ENCODE data around the gene PIK3IP1.
"Not testable (repeated sequence)": the region's sequence is repeated elsewhere in the genome, so short reads cannot be mapped to it uniquely, and the experiment has no call there.

The PIK3IP1 gene, protein sequence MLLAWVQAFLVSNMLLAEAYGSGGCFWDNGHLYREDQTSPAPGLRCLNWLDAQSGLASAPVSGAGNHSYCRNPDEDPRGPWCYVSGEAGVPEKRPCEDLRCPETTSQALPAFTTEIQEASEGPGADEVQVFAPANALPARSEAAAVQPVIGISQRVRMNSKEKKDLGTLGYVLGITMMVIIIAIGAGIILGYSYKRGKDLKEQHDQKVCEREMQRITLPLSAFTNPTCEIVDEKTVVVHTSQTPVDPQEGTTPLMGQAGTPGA

DNA sequence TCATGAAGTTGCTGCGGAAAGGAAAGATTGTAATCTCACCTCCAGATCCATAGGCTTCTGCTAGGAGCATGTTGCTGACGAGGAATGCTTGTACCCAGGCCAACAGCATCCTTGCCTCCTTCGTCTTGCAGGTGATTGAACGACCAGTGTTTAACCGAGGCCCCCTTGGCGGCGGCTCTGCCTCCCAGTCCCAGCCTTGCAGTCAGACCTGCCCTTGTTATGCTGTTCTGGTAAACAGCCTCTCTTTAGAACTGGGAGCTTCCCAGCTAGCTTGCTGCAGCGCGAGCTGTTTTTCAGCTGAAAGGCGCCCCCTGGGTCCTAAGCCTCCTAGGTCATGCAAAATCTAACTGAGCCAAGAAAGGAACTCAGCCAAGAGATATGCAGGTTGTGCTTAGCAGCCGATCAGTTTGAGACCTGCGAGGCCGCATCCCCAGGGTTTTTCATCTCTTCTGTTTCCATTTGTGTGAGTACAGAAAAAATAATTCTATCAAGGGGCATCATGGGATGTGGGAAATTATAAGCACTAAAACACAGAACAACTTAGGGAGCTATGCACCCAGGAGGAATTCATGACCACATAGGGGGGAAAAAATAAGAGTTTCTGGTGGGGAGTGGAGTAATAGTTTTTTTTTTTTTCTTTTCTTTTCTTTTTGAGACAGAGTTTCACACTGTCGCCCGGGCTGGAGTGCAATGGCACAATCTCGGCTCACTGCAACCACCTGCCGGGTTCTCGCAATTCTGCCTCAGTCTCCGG is at the start of gene PIK3IP1:
Gene PIK3IP1, minus strand, starts transcription at position 253 of the 754 bp plus-strand sequence. Its CDS starts 144 bp downstream, at position 109.
- no peak for DNase-seq

DNA sequence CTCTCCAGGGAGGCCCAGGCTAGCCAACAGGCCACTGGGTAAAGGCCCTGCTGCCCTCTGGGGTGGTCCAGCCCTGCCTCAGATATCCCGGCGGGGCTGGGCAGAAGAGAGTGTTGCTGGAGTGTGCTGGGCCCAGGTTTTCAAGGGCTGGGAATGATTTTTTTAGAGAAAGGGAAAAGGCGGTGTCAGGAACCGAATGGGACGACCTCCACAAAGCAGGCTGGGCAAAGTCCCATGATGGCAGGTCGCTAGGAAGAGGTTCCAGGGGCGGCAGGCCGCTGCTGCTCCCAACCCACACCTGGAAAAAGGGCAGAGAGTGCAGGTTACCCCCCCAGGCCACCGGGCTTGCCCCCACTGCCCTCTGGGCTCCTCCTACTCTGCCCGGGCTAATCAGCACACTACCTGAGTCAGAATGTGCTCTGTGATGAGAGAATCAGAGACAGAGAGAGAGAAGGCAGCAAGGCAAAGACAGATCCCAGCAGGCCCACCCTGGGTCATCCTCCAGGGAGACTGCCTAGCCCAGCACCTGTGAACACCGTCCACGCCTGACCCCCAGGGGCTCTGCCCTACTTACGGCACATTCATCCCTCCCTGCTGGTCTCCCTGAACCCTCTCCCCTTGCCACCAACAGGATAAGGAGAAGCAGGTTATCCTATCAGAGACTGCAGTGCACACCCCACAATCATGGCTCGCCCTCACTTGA is 49.2 kb upstream of the PIK3IP1 start:
- DNase-seq = no peak

DNA sequence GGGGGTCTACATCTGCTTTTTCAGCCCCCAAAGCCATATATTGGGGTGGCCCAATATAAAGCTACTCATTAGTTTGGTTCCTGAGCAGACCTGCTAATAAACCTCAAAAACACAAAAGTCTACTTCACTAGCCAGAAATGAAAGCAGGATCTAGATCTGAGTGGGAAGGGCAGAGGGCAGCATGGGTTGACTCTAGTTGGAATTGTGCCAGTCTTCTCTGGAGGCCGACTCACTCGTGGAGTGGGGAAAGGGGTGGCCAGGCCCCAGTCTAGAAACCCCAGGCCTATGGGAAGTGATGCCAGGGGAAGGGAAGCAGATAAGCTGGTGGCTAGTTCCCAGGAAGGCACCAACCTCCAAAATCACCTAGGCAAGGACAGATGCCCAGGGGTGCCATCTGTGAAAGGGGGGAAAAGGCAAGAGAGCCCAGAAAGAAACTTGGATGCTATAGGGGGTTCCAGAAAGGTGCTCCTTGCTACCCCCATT is 48.5 kb upstream of the PIK3IP1 start:
- DNase-seq = no peak

DNA sequence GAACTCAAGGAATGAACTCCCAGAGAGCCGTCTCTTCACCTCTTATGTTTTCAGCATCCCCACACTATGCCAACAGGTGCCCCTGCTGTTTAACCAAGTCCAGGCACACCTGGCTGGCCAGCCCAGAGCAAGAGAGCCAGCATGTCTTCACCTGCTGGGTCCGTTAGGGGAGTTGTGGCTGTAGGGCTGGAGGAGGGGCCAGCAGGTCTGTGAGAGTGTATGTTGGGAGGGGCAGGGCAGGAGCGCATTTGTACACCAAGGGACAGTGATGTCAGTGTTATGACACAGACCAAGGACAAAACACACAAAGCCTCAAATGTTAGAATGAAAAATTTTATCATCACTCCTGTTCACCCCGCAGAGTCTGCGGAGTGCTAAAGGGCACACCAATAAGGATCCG is 48.1 kb upstream of the PIK3IP1 start:
- DNase-seq = no peak

DNA sequence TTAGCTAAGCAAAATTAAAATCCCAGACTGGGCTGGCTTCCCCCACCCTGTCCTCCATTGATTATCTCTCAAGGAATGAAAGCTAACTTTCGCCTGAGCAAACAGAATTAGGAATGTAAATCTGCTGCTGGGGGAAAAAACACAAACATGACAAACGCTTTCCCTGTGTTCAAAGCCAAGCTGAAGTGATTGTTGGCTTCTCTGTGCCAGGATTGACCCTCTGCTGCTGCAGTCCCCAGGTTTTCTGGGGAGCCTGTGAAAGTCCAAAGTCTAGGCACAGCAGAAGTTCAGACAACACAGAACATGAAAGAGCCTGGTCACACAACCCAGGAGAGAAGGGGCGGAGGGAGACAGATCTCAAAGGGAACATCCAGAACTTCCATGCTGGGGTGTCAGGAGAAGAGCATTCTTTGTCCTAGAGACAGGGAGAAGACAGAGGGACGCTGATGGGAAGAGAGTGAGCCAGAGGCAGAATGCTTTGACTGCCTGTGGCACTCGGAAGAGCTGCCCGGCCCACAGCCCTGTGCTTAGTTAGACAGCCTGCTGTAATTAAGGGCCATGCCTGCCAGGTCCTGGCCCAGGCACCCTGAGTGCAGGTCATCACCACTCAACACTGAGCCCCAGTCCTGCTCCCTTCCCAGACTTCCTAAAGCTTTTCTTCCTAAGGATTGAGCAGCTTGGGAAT is 47.0 kb upstream of the PIK3IP1 start:
- DNase-seq = no peak

DNA sequence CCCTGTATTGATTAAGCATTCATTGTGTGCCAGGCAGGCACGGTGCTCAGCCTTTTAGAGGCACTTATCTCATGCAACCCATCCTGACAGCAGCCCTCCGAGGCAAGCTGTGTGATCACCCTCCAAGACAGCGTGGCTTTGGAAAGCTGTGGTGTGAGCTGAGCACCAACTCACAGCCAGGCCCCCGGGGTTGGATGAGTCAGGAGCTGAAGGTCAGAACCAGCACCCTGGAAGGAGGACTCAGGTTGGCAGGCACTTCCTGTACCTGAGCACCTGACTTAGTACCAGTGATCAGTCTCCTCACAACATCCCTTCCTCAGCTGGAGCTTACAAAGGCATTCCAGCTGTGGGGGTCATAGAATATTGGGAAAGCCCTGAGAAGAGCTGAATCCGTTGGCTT is 44.9 kb upstream of the PIK3IP1 start:
- no peak for DNase-seq

DNA sequence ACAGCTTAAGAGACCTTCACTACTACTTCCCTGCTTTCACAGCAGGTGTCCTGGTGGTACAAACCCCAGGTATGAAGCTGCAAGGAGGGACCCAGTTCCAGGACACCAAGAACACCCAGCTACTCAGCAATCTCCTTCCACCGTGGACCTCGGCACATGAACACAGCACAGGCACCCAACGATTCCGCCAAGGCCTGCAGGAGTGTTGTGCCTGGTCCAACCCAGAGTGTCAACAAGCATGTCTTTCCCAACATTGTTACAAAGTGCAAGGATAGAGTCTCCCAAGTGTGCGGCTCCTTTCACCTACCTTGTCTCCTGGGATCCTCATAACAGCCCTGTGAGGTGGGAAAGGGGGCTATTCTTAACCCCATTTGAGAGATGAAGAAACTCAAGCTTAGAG is 42.0 kb upstream of the PIK3IP1 start:
- no peak for DNase-seq

DNA sequence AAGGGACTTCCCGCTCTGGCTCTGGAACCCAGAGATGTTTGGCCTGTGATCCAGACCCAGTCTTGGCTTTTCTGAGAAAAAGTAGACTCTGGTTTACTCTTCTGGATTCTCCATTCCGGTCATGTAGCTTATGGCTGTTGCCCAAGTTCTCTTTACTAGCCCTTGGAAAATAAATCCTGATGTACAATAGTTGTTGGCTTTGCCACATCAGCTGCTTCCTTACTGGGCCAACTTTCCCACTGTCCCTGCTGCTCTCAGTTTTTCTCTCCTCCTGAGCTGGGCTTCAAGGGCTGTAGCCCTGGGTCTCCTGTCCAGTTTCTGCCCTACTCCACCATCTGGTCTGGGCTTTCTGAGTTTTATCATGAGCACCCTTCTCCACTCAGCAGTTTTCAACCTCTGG is 41.4 kb upstream of the PIK3IP1 start:
- DNase-seq = no peak

DNA sequence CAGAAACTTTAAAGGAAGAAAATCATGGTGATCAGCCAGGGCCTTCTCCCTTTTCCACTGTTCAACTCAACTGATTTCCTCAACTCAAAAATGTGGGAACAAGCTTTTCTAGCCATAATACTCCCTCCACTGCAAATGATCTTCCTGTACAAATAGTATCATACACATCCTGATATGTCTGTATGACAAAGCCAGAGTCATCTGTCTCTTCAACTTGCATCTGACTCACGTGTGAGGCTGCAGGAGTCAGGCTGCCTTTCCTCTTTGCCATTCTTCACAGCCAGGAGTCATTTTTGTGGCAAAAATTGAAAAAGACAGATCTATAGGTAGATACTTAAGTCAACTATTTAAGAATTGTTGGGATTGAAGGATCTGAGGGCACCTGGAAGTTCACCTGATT is 40.6 kb upstream of the PIK3IP1 start:
- no peak for DNase-seq

DNA sequence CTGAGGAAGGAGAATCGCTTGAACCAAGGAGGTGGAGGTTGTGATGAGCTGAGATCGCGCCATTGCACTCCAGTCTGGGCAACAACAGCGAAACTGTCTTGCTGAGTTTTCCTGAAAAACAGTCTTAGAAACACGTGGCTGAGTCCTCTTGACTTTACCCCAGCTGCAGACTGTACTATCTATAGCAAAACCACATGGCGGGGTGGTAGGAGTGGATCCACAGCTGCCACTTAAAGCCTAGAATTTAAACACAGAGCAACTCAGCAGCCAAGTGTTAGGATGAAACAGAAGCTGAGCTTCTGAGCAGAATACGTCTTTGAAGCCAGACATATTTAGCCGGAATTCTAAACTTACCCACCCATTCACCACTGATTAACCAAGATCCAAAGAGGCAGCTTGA is 39.7 kb upstream of the PIK3IP1 start:
- DNase-seq = no peak

DNA sequence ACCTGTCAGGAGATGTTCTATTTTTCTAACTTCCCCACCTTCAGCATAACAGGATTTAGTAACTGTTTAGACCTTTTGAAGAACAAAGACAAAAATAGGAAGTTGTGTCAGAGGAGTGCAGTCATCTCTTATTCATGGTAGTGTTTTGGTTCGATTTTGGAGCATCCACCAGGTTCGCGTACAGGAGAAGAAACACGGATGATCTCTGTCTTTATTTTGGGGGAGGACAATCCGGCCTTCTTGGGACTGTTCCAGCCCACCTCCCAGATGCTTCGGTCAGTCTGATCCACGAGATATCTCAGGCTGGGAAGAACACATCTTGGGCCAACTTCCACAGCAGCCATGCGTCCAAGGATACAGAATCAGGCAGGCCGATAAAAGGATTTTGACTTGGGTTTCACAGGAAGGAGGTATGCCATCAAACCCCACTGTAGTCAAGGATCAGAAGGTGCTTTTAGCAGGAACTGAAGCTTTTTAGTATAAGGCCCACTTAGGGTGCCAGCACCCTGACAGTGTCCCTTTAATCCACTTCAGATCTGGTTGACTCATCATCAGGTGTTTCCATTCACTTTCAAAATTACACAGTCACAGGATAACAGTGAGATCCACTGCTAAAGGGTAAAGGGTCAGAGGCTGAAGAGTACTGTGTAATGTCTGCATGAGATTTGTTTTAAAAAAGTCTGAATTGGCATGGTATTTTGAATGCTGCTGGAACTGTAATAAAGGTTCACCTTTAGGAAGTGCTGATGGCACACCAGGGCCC is 37.3 kb upstream of the PIK3IP1 start:
- DNase-seq = no peak

DNA sequence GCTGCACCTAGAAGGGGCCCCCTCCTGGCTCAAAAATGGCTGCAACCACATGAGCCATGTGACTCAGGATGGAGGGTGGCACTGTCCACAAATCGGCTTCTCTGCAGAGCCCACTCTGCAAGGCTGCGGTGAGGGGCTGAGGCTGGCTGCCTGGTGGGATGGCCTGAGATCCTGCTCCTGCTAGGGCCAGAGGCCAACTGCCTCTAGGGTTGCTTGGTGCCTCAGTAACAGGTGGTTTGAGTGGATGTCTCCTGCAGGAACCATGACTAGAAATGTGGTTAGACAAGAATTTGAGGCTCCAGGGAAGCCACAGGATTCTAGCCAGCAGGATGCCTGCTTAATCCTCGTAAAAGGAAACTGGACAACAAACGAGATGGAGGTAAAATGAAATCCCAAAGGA is 36.7 kb upstream of the PIK3IP1 start:
- DNase-seq = no peak

DNA sequence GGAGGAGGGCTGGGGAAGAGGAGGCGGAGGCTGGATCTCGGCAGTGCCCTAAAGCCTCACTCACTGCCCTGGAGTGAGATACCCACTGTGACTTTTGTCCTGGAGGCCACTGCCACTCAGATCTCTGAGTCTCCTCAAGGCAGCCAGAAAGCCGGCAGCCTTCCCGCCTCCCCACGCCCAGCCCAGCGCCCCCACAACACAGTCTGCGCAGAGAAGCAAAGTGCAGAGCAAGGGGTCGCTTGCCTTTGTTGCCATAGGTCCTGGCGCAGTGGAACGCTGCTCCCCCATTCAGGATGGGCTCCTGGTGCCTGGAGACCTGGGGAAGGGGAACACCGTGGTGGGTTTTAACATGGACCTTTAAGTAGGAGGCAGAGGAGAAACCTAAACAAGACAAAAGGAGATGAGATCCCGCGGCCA is 36.3 kb upstream of the PIK3IP1 start:
- no peak for DNase-seq

DNA sequence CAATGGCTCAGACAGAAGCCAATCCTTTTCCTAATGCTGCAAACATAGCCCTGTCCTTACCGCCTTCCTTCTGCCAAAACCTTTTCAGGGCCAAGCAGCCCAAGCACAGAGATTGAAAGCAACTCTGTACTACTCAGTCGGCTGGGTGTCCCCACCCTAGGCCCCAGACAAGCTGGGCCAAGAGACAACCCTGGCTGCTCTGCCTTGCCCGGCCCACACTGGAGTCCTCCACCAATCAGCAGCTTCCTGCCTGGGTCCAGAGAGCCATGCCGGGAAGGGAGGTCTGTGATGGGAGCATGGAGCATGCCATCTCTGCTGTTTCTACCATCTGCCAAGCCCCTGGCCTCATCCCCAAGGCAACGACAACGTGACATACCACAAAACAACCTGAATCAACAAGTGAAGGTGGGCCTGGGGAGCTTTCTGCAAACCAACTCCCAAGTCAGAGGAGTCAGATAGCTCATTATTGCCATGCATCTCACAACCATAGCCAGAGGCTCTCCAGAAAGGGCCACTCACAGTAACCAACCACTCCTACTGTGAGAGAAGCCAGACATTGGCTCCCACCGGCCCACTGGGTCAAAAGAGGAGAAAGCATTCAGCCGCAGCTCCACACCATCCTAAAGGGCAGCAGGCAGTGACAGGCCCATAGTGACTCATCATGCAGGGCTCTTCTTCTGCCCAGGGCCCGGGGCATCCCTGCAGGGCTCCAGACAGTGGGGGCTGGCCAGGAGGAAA is 35.7 kb upstream of the PIK3IP1 start:
- no peak for DNase-seq

DNA sequence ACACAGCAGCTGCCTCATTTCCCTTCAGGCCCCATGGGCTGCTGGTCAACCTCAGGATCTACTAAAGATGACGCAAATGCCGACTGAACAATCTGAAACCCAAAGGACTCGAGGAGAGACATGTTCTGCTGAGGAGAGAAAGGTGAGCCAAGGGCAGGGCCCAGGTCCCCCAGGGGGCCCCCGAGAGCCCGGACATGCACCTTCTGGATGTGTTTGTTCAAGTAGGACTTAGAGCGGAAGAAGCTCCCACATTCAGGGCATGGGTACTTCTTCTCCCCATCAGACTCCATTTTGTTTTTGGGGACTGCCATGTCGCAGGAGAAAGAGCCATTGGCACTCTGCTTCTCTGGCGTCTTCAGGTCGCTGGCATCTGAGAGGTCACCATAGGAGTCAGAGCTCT is 34.6 kb upstream of the PIK3IP1 start:
- no peak for DNase-seq

DNA sequence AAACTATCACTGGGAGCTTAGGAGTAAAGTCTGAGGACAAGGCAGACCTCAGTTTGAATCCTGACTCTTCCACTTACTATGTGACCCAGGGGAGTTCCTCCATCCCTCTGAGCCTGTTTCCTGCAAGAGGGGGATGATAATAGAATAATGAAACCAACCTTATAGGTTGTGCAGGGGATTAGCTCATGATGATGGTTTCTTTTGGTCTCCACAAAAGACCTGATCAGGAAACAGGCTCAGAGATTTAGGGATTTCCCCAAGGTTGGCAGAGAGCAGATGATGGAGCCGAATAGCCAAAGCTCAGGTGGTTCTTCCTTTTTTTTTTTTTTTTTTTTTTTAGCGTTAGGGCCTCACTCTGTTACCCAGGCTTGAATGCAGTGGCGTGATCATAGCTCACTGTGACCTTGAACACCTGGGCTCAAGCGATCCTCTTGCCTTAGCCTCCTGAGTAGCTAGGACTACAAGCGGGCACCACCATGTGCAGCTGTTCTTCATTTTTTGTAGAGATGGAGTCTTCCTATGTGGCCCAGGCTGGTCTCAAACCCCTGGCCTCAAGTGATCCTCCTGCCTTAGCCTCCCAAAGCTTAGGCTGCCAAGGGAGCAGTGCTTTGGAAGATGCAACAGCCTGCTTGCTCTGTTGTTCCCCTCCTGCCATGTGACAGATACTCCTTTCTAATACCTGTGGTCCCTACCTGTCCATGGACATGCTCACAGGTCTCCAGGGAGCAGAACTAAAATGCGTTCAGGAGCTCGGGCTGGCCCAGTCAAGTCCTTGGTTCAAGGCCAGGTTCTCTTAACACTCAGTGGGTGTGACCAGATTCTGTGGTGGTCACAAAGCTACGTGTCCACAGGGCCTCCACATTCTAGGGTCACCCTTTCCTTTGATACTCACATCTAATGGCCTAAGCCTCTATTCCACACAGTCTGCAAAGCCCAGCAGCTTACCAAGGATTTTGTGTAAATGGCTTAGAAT is 31.6 kb upstream of the PIK3IP1 start:
- DNase-seq = no peak

DNA sequence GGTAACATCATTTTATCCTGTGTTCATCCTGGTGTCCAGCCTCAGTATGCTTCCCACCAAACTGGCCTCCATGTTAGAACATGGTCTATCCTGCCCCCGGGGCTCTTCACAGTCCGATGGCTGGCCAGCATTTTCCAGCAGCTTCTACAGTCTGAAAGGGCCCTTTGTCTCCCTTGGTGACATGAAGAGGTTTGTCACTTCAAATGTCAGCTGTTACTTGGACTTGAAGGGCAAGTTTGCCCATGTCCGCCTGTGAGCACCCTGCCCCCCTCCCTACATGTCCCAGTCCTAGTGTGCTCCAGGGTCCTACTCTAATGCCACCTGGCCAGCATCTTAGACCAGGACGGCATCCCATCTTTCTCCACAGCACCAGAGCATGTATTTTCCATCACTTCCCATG is 29.1 kb upstream of the PIK3IP1 start:
- no peak for DNase-seq

DNA sequence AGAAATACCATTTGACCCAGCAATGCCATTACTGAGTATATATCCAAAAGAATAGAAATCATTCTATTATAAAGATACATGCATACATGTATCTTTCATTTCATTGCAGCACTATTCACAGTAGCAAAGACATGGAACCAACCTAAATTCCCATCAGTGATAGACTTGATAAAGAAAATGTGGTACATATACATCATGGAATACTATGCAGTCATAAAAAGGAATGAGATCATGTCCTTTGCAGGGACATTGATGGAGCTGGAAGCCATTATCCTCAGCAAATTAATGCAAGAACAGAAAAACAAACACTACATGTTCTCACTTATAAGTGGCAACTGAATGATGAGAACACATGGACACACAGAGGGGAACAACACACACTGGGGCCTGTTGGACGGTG is 21.9 kb upstream of the PIK3IP1 start:
- DNase-seq = not testable (repeated sequence)

DNA sequence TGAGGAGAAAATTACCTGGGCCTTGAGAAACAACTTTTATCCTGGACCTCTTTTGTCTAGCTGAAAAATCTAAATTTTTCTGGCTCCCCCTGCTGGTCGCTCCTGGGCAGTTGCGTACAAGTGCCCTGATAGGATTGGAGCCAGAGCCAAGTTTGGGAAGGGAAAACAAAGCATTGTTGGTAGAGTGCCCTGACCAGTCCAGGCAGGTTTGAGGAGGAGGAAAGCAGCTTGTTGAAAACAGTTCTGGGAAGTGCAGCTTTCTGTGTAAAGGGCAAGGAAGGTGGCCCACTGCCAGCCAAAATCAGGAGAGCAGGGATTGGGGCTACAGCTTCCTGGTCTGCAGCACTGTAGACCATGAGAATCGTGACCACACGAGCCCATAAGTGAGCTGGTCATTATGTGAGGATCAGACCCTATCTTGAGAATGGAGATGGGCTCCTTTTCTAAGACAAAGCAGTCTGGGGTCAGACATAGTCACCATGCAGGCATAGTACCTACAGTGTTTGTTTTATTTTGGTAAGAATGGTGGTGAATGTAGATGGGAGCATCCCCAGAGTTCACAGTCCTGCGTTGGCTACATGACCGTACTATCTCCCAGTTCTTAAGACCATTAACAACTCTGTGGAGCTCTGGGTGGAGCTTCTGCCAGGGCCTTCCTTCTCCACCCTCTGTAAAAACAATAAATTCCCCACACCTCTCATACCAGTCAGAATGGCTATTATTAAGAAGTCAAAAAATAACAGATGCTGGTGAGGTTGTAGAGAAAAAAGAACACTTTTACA is 21.3 kb upstream of the PIK3IP1 start:
- no peak for DNase-seq

DNA sequence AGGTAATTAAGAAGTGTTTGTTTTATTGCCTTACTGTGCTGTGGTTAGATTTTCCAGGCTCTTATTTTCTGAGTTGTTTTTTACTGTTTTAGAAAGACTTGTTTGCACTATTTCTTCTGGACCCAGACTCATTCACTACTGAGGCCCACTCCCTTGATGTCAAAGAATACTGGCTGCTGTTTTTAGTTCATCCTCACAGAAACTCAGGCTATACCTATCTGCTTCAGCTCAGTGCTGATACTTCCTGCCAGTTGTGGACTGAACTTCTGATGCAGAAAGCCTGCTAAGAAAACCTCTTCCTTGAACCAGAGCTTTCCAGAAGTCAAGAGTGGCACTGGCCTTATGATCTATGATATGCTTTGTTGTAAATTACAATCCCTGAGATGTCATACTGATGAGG is 15.9 kb upstream of the PIK3IP1 start:
- no peak for DNase-seq
